Effector memory CD8-positive, alpha-beta T cell (primary cell): Measurements from ENCODE around the gene CDC73.

Experiments used
- ATAC-seq: fragments of 150-1000 bp; cut with Tn5 transposase; replicated peaks from 2 replicates; pipeline ENCODE4 v1.10.0; 2021; ENCODE audit warnings: mild to moderate bottlenecking, moderate library complexity
- DNase-seq, 3 experiments: peaks; one replicate each; pipeline ENCODE4 v3.0.0; 2021
- H3K27ac Mint-ChIP-seq, 2 donors: one replicate each; pipeline ENCODE4 v1.8.0; 2022; ENCODE audit warnings: mild to moderate bottlenecking in 2 of 2, mixed read lengths in 2 of 2, moderate library complexity in 2 of 2
- H3K27me3 Mint-ChIP-seq, 2 donors: one replicate each; pipeline ENCODE4 v1.8.0; 2022; ENCODE audit warnings: mixed read lengths in 2 of 2
- H3K36me3 Mint-ChIP-seq: one replicate; pipeline ENCODE4 v1.8.0; 2022; ENCODE audit warnings: mild to moderate bottlenecking, moderate library complexity, mixed read lengths; ENCODE audit not compliant: insufficient read depth
- H3K4me1 Mint-ChIP-seq, 2 donors: one replicate each; pipeline ENCODE4 v1.8.0; 2022; ENCODE audit warnings: low read depth in 2 of 2, mixed read lengths in 2 of 2
- H3K4me3 Mint-ChIP-seq, 2 donors: one replicate each; pipeline ENCODE4 v1.8.0; 2022; ENCODE audit warnings: mild to moderate bottlenecking in 2 of 2, mixed read lengths in 2 of 2, moderate library complexity in 2 of 2
- H3K9me3 Mint-ChIP-seq, 2 donors: one replicate each; pipeline ENCODE4 v1.8.0; 2022; ENCODE audit warnings: mixed read lengths in 2 of 2

Gene CDC73

DNA sequence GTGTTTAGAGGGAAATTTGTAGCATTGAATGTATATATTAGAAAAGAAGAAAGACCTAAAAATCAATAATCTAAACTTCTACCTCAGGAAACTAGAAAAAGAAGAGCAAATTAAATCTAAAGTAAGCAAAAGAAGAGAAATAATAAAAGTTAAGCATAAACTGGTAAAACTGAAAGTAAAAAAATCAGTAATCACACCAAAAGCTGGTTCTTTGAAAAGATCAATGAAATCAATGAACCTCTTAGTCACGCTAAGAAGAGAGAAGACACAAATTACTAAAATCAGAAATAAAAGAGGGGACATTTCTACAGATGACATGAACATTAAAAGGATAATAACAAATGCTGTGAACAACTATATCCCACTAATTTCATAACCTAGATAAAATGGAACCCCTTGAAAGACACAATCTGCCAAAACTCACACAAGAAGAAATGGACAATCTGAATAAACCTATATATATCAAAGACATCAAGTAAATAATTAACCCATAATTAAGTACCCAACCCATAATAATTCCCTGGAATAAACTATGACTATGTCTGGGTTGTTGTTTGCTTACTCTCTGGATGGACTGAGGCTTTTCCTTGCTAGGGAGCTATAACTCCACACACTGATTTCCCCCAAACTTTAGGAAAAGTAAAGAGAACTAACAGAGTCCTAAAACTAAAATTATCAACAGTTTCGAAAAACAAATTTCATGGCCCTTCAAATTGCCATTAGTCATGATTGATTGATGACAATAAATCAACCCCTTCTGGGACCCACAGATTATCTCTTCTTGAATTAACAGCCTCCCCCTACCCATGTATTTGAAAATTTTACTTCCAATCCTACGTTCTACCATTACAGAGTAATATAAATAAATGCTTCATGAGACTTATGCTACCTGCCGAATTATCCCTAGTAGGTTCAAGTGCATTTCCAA, 2.8 kb upstream of the CDC73 start:
- peak overlapping the region; percentile 7 to 58 for H3K27ac Mint-ChIP-seq
- DNase-seq (no peak), ATAC-seq (no peak)
- peaks cover 16% of the 10 kb centered on the region for H3K36me3 Mint-ChIP-seq
- H3K4me1 Mint-ChIP-seq = peaks cover 10 to 19% of the 10 kb centered on the region in 2 donors
- H3K27me3 Mint-ChIP-seq = no peaks in the 10 kb centered on the region
- H3K9me3 Mint-ChIP-seq = no peaks in the 10 kb centered on the region
- no peak overlapping the region for H3K4me3 Mint-ChIP-seq

- H3K27me3 Mint-ChIP-seq = no peaks in the 10 kb centered on the region
- H3K36me3 Mint-ChIP-seq = peaks cover 29% of the 10 kb centered on the region
- H3K4me3 Mint-ChIP-seq = peak overlapping the region; percentile 81 to 93
- no peaks in the 10 kb centered on the region for H3K9me3 Mint-ChIP-seq
- peaks cover 20 to 32% of the 10 kb centered on the region in 2 donors for H3K4me1 Mint-ChIP-seq
- ATAC-seq (no peak), DNase-seq (no peak)
- peak overlapping the region; percentile 89 to 96 for H3K27ac Mint-ChIP-seq
Measured at GRCh38 chr1:193120604-193121166, 1.1 kb upstream of the CDC73 start.

DNA sequence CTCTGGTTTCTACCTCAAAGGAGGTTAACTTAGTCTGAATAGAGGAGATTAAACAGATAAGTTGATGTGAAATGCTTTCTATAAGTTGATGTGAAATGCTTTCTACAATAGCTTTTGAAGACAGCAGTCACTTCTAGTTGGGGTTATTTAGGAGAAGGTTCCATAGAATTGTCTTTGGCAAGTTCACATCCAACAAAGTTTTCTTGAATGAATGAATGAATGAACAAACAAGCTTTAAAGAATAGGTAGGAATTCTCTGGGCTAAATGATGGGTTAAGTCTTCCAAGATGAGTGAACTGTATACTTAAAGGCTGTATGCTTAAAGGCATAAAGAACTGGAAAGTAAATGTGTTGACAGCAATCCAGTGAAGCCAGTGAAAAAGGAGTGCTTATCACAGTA, 1.9 kb downstream of the CDC73 start:
- peak overlapping the region; percentile 81 to 93 for H3K4me3 Mint-ChIP-seq
- H3K36me3 Mint-ChIP-seq = peaks cover 43% of the 10 kb centered on the region
- H3K27me3 Mint-ChIP-seq = no peaks in the 10 kb centered on the region
- ATAC-seq (no peak), DNase-seq (no peak)
- peak overlapping the region in 1 of 2 donors; percentile 71 for H3K27ac Mint-ChIP-seq
- H3K4me1 Mint-ChIP-seq = peaks cover 29 to 42% of the 10 kb centered on the region in 2 donors
- H3K9me3 Mint-ChIP-seq = no peaks in the 10 kb centered on the region

DNA sequence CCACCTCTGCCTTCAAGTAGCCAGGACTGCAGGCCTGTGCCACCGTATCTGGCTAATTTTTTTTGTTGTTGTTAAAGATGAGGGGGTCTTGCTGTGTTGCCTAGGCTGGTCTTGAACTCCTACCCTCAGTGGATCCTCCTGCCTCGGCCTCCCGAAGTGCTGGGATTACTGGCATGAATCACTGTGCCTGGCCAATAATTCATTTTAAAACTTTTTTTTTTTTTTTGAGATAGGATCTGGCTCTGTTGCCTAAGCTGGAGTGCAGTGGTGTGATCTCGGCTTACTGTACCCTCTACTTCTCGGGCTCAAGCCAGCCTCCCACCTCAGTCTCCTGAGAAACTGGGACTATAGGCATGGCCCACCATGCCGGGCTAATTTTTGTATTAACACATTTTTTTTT, 3.5 kb downstream of the CDC73 start:
- Mint-ChIP-seq H3K4me1 (peaks cover 31 to 43% of the 10 kb centered on the region in 2 donors), H3K36me3 (peaks cover 59% of the 10 kb centered on the region), H3K27me3 (no peaks in the 10 kb centered on the region), H3K9me3 (no peaks in the 10 kb centered on the region), H3K27ac (no peak overlapping the region), H3K4me3 (no peak overlapping the region)
- DNase-seq = no peak
- ATAC-seq = no peak

DNA sequence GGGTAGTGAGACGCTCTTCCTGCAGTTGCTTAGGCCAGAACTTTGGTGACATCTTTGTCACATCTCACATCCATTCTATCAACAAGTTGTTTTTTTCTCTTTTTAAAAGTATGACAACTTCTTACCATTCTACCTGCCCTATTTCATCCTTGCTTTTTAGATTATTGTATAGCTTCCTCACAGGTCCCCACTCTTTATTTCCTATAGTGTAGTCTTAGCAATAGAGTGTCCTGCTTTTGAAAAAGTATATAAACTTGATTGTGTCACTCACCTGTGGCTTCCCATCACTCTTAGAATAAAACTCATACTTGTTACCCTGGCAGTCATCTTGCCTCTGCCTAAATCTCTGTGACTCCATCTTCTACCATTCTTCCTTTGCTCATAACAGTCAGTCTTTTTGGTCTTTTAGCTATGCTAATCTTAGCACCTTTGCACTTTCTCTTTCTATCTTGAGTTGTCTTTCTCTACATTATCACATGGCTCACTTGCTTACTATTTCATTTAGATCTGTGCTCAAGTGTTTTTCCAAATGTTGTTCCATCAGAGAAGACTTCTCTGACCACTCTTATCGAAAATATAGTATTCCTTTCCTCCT, 9.5 kb downstream of the CDC73 start:
- Mint-ChIP-seq H3K9me3 (no peaks in the 10 kb centered on the region), H3K4me3 (peak overlapping the region in 1 of 2 donors; percentile 16), H3K36me3 (peaks cover 77% of the 10 kb centered on the region), H3K27me3 (no peaks in the 10 kb centered on the region), H3K4me1 (peaks cover 25 to 36% of the 10 kb centered on the region in 2 donors), H3K27ac (peak overlapping the region; percentile 53 to 61)
- ATAC-seq (no peak), DNase-seq (no peak)

- Mint-ChIP-seq H3K36me3 (peaks cover 72% of the 10 kb centered on the region), H3K27me3 (no peaks in the 10 kb centered on the region)
Measured at GRCh38 chr1:193140254-193140653, 18.4 kb downstream of the CDC73 start.

GRCh38 chr1:193141804-193142203, 20.0 kb downstream of the CDC73 start:
- Mint-ChIP-seq H3K27me3 (no peaks in the 10 kb centered on the region), H3K36me3 (peaks cover 57% of the 10 kb centered on the region), H3K9me3 (no peaks in the 10 kb centered on the region), H3K4me1 (peaks cover 17 to 18% of the 10 kb centered on the region in 2 donors), H3K4me3 (no peak overlapping the region), H3K27ac (no peak overlapping the region)
- ATAC-seq (peak; percentile 58), DNase-seq (no peak)

More at GRCh38 chr1:193140254-193140653, 18.4 kb downstream of the CDC73 start:
- Mint-ChIP-seq H3K9me3 (no peaks in the 10 kb centered on the region), H3K4me1 (peaks cover 12% of the 10 kb centered on the region in 2 donors), H3K4me3 (no peak overlapping the region), H3K27ac (no peak overlapping the region)
- ATAC-seq (no peak), DNase-seq (no peak)

DNA sequence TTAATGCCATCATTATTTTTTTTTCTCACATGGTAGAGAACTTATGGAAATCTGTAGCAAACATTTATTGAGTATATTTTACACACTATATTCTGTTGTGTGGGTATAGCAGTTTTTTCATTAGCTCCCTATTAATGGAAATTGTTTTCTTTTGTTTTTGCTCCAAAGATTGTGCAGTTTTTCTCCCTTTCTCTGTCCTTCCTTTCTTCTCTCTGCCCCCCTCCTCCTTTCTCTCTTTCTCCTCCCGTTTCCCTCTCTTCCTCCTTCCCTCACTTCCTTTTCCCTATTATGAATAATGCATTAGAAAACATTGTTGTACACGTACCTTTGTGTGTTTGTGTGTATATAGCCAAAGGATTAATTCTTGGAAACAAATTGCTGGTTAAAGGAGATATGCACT, 20.6 kb downstream of the CDC73 start:
- no peak overlapping the region for H3K4me3 Mint-ChIP-seq
- H3K27ac Mint-ChIP-seq = peak overlapping the region in 1 of 2 donors; percentile 32
- H3K36me3 Mint-ChIP-seq = peaks cover 56% of the 10 kb centered on the region

DNA sequence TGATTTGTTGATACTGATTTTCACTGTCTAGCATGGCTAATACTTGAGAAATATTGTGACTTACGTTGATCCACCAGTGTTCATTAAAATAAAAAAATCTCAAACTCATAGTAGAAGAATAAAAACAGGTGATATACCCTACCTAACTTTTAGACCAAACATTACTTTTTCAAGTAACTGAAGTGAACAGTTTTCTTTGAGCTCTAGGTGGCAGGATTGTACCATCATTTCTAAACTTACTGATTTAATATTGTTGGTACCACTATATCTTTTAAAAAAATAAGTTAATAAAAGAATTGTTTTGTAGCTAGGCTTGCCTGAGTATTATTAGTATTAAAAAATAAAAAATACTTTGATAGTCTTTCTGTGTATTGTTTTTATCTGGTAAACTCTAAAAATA, 21.5 kb downstream of the CDC73 start:
- Mint-ChIP-seq H3K9me3 (no peaks in the 10 kb centered on the region), H3K4me1 (peaks cover 15 to 16% of the 10 kb centered on the region in 2 donors), H3K27ac (peak overlapping the region in 1 of 2 donors; percentile 32), H3K4me3 (no peak overlapping the region), H3K27me3 (no peaks in the 10 kb centered on the region), H3K36me3 (peaks cover 57% of the 10 kb centered on the region)
- DNase-seq (no peak), ATAC-seq (no peak)

More for the DNA sequence above, 20.6 kb downstream of the CDC73 start:
- no peaks in the 10 kb centered on the region for H3K27me3 Mint-ChIP-seq
- DNase-seq = no peak
- no peak for ATAC-seq
- H3K4me1 Mint-ChIP-seq = peaks cover 17 to 18% of the 10 kb centered on the region in 2 donors
- H3K9me3 Mint-ChIP-seq = no peaks in the 10 kb centered on the region

DNA sequence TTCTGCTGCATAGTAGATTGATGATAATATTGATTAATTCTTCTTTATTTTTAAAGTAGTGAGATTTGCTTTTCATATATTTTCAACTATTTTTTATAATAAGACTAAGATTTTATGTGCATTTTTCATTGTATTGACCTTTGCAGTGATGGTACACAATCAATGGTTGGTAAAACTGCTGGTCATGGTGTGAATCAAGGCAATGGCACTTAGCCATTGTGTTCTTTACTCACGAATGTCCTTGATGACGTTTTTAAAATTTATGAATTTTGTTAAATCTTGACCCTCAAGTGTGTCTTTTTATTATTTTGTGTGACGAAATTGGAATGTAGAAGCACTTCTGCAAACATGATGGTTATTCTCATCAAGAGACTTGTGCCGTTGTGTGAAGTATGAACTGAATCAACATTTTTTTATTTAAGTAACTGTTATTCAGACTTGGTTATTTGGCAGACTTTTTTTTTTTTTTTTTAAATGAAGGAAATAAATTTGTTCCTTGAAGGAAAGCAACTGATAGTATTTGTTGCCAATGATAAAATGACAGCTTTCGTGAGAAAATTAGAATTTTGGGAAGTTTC, 22.6 kb downstream of the CDC73 start:
- no peaks in the 10 kb centered on the region for H3K27me3 Mint-ChIP-seq
- no peaks in the 10 kb centered on the region for H3K9me3 Mint-ChIP-seq
- no peak overlapping the region for H3K27ac Mint-ChIP-seq
- peaks cover 57% of the 10 kb centered on the region for H3K36me3 Mint-ChIP-seq
- ATAC-seq (no peak), DNase-seq (no peak)
- no peak overlapping the region for H3K4me3 Mint-ChIP-seq
- H3K4me1 Mint-ChIP-seq = peaks cover 14 to 15% of the 10 kb centered on the region in 2 donors

- peaks cover 9 to 13% of the 10 kb centered on the region in 2 donors for H3K4me1 Mint-ChIP-seq
- H3K4me3 Mint-ChIP-seq = no peak overlapping the region
- peaks cover 57% of the 10 kb centered on the region for H3K36me3 Mint-ChIP-seq
- no peak overlapping the region for H3K27ac Mint-ChIP-seq
- H3K27me3 Mint-ChIP-seq = no peaks in the 10 kb centered on the region
- no peaks in the 10 kb centered on the region for H3K9me3 Mint-ChIP-seq
- DNase-seq = no peak
- no peak for ATAC-seq
Measured at GRCh38 chr1:193144999-193145398, 23.2 kb downstream of the CDC73 start.

- H3K27me3 Mint-ChIP-seq = no peaks in the 10 kb centered on the region
- H3K9me3 Mint-ChIP-seq = no peaks in the 10 kb centered on the region
- no peak overlapping the region for H3K4me3 Mint-ChIP-seq
- ATAC-seq = no peak
- no peak for DNase-seq
- peaks cover 38% of the 10 kb centered on the region for H3K36me3 Mint-ChIP-seq
- H3K27ac Mint-ChIP-seq = peak overlapping the region; percentile 17 to 20
- H3K4me1 Mint-ChIP-seq = peaks cover 9 to 37% of the 10 kb centered on the region in 2 donors
Measured at GRCh38 chr1:193156117-193156821, 34.4 kb downstream of the CDC73 start.

DNA sequence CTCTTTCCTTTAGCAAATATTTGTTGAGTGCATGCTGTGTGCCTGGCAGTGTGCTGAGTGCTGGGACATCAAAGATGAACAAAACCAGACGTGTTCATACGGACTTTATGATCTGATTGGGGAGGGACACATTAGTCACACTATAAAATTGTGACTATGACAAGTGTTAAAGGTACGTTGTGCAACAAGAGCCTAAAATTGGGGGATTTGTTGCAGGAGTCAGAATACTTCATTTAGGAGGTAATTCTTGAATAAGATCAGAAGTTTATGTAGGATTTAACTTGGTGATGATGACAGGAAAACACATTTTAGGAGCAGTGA, 35.0 kb downstream of the CDC73 start:
- H3K27me3 Mint-ChIP-seq = no peaks in the 10 kb centered on the region
- no peaks in the 10 kb centered on the region for H3K9me3 Mint-ChIP-seq
- peaks cover 33% of the 10 kb centered on the region for H3K36me3 Mint-ChIP-seq
- H3K27ac Mint-ChIP-seq = peak overlapping the region; percentile 17 to 20
- DNase-seq (no peak), ATAC-seq (no peak)
- peaks cover 9 to 37% of the 10 kb centered on the region in 2 donors for H3K4me1 Mint-ChIP-seq
- no peak overlapping the region for H3K4me3 Mint-ChIP-seq
